NCI-H2107 treated with DMSO at 0.1 percent for 48 hours (cell line): ENCODE measurements around the gene TUBA3D.
"Not testable (repeated sequence)": the region's sequence is repeated elsewhere in the genome, so short reads cannot be mapped to it uniquely, and the experiment has no call there.

Experiments used
- DNase-seq: peaks from one replicate; lab custom pipeline; 2025; ENCODE audit not compliant: unreplicated experiment; lab: John Stamatoyannopoulos, UW

The TUBA3D gene

GRCh38 chr2:131483981-131484820 lies 8.3 kb downstream of the TUBA3D start:
- not testable (repeated sequence) for DNase-seq

- not testable (repeated sequence) for DNase-seq
Observed at GRCh38 chr2:131484906-131485460, 9.1 kb downstream of the TUBA3D start.

- DNase-seq: not testable (repeated sequence)
Observed at GRCh38 chr2:131486201-131486902, 10.4 kb downstream of the TUBA3D start.

- DNase-seq: peak; percentile 66
Observed at GRCh38 chr2:131488306-131489205, 12.6 kb downstream of the TUBA3D start.

- peak; percentile 2 for DNase-seq
Observed at GRCh38 chr2:131490616-131491468, 14.9 kb downstream of the TUBA3D start.

GRCh38 chr2:131491469-131491836 lies 15.5 kb downstream of the TUBA3D start:
- DNase-seq: not testable (repeated sequence)

- DNase-seq: not testable (repeated sequence)
Observed at GRCh38 chr2:131492015-131492417, 16.1 kb downstream of the TUBA3D start, which contains the start of gene MZT2A. Gene MZT2A (minus strand): TSS chr2:131492397. CDS start chr2:131492376, 21 bp downstream.

GRCh38 chr2:131492418-131493198 lies 16.7 kb downstream of the TUBA3D start:
- peak; percentile 85 for DNase-seq

GRCh38 chr2:131493199-131493968 lies 17.5 kb downstream of the TUBA3D start:
- DNase-seq: no peak

- DNase-seq: not testable (repeated sequence)
Observed at GRCh38 chr2:131495506-131495905, 19.6 kb downstream of the TUBA3D start.

GRCh38 chr2:131498321-131498973 lies 22.5 kb downstream of the TUBA3D start:
- DNase-seq: not testable (repeated sequence)

GRCh38 chr2:131503587-131503986 lies 27.7 kb downstream of the TUBA3D start:
- DNase-seq: not testable (repeated sequence)

GRCh38 chr2:131504082-131504750 lies 28.3 kb downstream of the TUBA3D start:
- DNase-seq: not testable (repeated sequence)

GRCh38 chr2:131509615-131510014 lies 33.7 kb downstream of the TUBA3D start:
- DNase-seq: no peak

- DNase-seq: not testable (repeated sequence)
Observed at GRCh38 chr2:131511291-131511968, 35.5 kb downstream of the TUBA3D start.
